Brain microvascular endothelial cell (primary cell): ENCODE measurements around the gene OR5B12.

ENCODE experiments used
- DNase-seq: peaks from one replicate; pipeline ENCODE4 v3.0.0-alpha.2; 2020
- H3K27ac ChIP-seq: fragments of 250-450 bp; sonication (Bioruptor Pico); 2 replicates; pipeline ENCODE4 v1.5.1; 2020; ENCODE audit warnings: mild to moderate bottlenecking, moderate library complexity
- H3K27me3 ChIP-seq: fragments of 250-450 bp; sonication (Bioruptor Pico); replicated peaks from 2 replicates; pipeline ENCODE4 v1.5.1; 2020; ENCODE audit warnings: mild to moderate bottlenecking
- H3K36me3 ChIP-seq: fragments of 250-450 bp; sonication (Bioruptor Pico); replicated peaks from 2 replicates; pipeline ENCODE4 v1.5.1; 2020; ENCODE audit warnings: mild to moderate bottlenecking
- H3K4me3 ChIP-seq: 2 replicates; pipeline ENCODE4 v1.5.1; 2011; ENCODE audit warnings: low read depth, mild to moderate bottlenecking, control low read depth, low read length, moderate library complexity
- in situ Hi-C: cut with HindIII; loops from 2 replicates; pipeline ENCODE4 v1.10.0; 2017; ENCODE audit warnings: low sequenced_read_pairs, low pct_ligation_motif_present
- TF ChIP-seq, protein P1 (sequence below): IDR thresholded peaks from 2 replicates; pipeline ENCODE4 v1.5.1; 2011; ENCODE audit warnings: low read depth, mild to moderate bottlenecking, moderate library complexity, low read length, control low read depth, inconsistent platforms; ENCODE audit errors: missing control alignments

The OR5B12 gene

GRCh38 chr11:58465690-58466089, 23.7 kb upstream of the OR5B12 start:
- Histone ChIP-seq H3K36me3 (no peaks in the 10 kb centered on the region), H3K4me3 (no peak overlapping the region), H3K27ac (no peak overlapping the region), H3K27me3 (no peaks in the 10 kb centered on the region)
- no peak for DNase-seq
- in situ Hi-C loops: no loop called here
- TF ChIP-seq, protein P1, sequence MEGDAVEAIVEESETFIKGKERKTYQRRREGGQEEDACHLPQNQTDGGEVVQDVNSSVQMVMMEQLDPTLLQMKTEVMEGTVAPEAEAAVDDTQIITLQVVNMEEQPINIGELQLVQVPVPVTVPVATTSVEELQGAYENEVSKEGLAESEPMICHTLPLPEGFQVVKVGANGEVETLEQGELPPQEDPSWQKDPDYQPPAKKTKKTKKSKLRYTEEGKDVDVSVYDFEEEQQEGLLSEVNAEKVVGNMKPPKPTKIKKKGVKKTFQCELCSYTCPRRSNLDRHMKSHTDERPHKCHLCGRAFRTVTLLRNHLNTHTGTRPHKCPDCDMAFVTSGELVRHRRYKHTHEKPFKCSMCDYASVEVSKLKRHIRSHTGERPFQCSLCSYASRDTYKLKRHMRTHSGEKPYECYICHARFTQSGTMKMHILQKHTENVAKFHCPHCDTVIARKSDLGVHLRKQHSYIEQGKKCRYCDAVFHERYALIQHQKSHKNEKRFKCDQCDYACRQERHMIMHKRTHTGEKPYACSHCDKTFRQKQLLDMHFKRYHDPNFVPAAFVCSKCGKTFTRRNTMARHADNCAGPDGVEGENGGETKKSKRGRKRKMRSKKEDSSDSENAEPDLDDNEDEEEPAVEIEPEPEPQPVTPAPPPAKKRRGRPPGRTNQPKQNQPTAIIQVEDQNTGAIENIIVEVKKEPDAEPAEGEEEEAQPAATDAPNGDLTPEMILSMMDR: no peak

GRCh38 chr11:58451585-58451984, 9.5 kb upstream of the OR5B12 start:
- Histone ChIP-seq H3K27me3 (no peaks in the 10 kb centered on the region), H3K27ac (no peak overlapping the region), H3K4me3 (no peak overlapping the region), H3K36me3 (no peaks in the 10 kb centered on the region)
- in situ Hi-C loops: no loop called here
- TF ChIP-seq, protein P1: no peak
- DNase-seq: no peak

GRCh38 chr11:58446294-58446693, 4.3 kb upstream of the OR5B12 start:
- DNase-seq: no peak
- Histone ChIP-seq H3K36me3 (no peaks in the 10 kb centered on the region), H3K4me3 (no peak overlapping the region), H3K27me3 (no peaks in the 10 kb centered on the region), H3K27ac (no peak overlapping the region)
- TF ChIP-seq, protein P1: no peak
- in situ Hi-C loops: no loop called here

GRCh38 chr11:58444300-58444699, 2.3 kb upstream of the OR5B12 start:
- DNase-seq: no peak
- Histone ChIP-seq H3K36me3 (no peaks in the 10 kb centered on the region), H3K4me3 (no peak overlapping the region), H3K27me3 (no peaks in the 10 kb centered on the region), H3K27ac (no peak overlapping the region)
- TF ChIP-seq, protein P1: no peak
- in situ Hi-C loops: no loop called here

DNA sequence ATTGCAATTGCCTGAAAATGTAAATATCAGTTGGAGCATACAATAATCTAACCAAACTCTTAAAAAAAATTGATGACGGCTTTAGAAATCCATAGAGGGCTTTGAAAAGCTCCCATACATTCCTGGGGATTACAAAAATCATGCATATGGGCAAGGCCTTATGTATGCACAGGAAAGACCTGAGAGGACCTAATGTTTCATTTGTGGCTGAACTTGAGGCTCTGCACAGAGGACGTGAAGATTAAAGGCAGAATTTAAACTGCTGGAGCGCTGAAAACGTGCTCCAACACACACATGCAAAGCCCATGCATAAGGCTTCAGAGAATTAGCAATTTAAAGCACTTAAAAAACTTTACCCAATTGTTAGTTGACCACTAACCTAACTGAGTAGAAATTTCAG, 3.5 kb downstream of the OR5B12 start:
- no peak for DNase-seq
- Histone ChIP-seq H3K36me3 (no peaks in the 10 kb centered on the region), H3K4me3 (no peak overlapping the region), H3K27ac (no peak overlapping the region), H3K27me3 (no peaks in the 10 kb centered on the region)
- in situ Hi-C loops: no loop called here
- TF ChIP-seq, protein P1: no peak

DNA sequence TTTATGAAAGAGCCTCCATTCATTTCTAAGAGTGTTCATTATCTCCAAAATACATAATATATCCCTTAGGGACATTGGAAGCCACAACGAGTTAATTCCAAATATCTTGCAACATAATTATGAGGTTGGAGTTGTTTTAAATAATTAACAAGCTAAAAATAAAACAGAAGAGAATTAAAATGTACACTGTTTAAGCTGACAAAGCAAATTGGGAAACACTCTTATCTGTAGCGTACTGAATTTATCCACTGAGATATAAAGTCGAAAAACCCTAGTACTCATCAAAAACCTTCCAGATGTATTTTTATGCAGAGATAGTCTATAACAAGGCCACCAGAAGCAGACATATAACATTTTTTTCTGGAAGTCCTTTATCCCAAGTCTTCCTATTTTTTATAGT, 7.8 kb downstream of the OR5B12 start:
- Histone ChIP-seq H3K4me3 (no peak overlapping the region), H3K36me3 (no peaks in the 10 kb centered on the region), H3K27me3 (no peaks in the 10 kb centered on the region), H3K27ac (no peak overlapping the region)
- in situ Hi-C loops: no loop called here
- TF ChIP-seq, protein P1: no peak
- DNase-seq: no peak
